GM19452 (cell line): Measurements from ENCODE around the gene CMTM7.
"Not testable (repeated sequence)": the region's sequence is repeated elsewhere in the genome, so short reads cannot be mapped to it uniquely, and the experiment has no call there.

Source experiments
- ATAC-seq: cut with Tn5 transposase; IDR thresholded peaks from one replicate; pipeline ENCODE4 v1.9.1; 2021; ENCODE audit not compliant: unreplicated experiment

Gene CMTM7

DNA sequence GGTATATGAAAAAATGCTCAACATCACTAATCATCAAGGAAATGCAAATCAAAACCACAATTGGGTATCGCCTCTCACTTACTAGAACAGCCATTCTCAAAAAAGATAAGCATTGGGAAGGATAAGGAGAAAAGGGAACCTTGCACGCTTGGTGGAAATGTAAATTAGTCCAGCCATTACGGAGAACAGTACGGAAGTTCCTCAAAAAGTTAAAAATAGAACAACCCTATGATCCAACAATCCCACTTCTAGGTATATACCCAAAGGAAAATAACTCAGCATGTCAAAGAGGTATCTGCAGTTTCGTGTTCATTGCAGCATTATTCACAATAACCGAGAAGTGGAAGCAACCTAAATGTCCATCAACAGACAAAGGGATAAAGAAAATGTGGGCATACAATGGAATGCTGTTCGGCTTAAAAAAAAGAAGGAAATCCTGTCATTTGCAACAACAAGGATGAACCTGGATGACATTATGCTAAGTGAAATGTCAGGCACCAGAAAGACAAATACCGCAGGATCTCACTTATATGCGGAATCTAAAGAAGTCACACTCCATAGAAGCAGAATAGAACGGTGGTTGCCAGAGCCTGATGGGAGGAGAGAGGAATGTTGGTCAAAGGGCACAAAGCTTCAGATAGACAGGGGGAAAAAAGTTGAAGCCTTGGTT lies 11.7 kb upstream of the CMTM7 start:
- ATAC-seq = no peak

- no peak for ATAC-seq
These were observed 9.7 kb upstream of the CMTM7 start for GRCh38 chr3:32381922-32382321.

DNA sequence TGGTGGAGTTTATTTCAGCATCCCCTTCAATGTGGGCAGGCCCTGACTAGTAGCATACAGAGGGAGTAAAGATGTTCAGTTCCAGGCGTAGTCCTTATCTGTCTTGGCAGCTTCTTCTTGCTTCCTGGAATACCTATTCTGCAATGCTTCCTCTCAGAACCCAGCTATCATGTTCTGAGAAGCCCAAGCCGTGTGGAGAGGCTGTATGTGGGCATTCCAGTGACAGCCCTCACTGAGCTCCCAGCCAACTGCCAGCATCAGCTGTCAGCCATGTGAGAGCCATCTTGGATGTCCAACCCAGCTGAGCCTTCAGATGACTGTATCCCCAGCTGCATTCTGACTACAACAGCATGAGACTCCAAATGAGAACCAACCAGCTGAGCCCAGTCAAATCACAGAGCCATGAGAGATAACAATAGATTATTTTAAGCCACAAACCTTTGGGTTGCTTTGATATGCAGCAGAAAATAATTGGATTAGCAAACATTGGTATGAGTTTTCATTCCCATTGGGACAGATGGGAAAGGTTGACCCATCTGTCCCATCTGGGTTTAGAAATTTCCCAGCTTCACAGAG lies 8.4 kb upstream of the CMTM7 start:
- ATAC-seq = no peak

- no peak for ATAC-seq
These were observed 6.7 kb upstream of the CMTM7 start for GRCh38 chr3:32384938-32385337.

GRCh38 chr3:32387512-32387911 lies 4.1 kb upstream of the CMTM7 start:
- no peak for ATAC-seq

DNA sequence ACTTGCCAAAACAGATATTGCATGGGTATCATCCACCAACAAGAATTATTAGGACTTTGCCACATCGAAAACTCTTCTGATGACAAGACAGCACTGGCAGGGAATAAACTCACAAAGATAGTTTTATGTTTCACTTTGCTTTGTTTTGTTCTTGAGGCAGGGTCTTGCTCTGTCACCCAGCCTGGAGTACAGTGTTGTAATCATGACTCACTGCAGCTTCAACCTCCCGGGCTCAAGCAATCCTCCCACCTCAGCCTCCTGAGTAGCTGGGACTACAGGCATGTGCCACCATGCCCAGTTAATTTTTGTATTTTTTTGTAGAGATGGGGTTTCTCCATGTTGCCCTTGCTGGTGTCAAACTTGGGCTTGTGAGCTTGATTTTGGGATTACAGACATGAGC lies 2.1 kb upstream of the CMTM7 start:
- not testable (repeated sequence) for ATAC-seq

- no peak for ATAC-seq
These were observed 1.1 kb downstream of the CMTM7 start for GRCh38 chr3:32392536-32393302.

DNA sequence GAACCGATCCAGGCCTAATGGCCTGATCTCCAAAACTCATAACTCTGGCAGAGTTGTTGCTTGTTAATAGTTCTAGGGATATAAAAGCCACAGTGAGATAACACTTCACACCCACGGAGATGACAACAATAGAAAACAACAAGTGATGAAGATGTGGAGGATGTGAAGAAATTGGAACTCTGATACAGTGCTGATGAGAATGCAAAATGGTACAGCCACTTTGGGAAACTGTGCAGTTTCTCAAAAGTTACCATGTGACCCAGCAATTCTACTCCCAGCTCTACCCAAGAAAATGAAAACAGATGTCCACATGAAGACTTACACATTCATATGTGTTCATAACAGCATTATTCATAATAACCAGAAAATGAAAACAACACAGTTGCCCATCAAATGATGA lies 3.8 kb downstream of the CMTM7 start:
- ATAC-seq = no peak

DNA sequence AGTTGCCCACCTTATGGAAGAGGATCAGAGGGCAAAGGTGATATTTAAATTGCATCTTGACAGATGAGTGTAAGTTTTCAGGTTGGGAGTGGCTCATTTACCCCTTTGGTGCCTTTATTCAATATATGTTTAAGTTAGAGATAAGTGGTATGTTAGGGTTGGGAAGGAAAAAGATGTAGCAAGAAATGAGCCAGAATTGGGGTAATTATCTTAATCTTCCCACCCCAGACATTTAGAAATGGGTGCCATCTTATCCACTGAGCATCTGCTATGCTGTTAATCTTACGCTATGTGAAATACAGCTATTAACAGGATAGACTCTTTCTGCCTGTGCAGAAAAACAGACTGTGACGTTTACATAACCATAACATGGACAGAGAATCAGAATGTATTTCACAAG lies 6.3 kb downstream of the CMTM7 start:
- ATAC-seq = no peak

DNA sequence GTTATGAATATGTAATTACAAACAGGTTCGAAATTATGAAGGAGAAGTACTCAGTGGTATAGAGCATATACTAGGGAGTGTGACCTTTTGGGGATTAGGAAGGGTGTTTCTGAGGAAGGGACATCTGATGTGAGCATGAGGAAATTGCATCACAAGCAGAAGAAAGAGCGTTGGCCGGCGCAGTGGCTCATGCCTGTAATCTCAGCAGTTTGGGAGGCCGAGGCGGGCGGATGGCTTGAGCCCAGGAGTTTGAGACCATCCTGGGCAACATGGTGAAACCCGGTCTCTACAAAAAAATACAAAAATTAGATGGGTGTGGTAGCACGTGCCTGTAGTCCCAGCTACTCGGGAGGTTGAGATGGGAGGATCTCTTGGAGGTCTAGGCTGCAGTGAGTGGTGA lies 6.9 kb downstream of the CMTM7 start:
- no peak for ATAC-seq

DNA sequence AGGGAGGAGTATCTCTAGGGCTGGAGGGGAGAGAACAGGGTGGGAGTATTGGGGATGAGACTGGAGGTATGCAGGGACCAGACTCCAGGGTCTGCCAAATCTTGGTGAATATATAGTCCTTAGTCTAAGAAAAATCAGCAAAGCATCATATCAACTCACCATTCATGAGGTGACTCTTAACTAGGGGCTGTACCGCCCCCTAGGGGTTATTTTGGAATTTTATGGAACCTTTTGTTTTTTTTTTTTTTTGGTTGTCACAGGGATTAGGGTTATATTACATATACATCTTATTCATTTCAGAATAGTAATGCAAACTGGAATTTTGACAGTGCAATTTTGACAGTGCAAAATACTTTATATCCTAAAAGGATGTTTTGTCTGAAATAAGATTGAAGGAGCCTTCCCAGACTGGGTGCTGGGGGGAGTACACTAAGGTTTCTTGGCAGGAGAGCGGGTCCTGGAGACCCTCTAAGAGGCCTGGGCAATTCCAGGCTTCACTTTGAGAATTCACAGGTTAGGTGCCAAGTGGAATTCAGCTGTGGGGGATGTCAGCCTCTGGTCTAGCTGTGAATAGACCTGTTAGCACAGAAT lies 7.5 kb downstream of the CMTM7 start:
- no peak for ATAC-seq

GRCh38 chr3:32401126-32401525 lies 9.5 kb downstream of the CMTM7 start:
- peak; percentile 8 for ATAC-seq

- ATAC-seq = peak; percentile 67
These were observed 10.0 kb downstream of the CMTM7 start for GRCh38 chr3:32401556-32402081.

DNA sequence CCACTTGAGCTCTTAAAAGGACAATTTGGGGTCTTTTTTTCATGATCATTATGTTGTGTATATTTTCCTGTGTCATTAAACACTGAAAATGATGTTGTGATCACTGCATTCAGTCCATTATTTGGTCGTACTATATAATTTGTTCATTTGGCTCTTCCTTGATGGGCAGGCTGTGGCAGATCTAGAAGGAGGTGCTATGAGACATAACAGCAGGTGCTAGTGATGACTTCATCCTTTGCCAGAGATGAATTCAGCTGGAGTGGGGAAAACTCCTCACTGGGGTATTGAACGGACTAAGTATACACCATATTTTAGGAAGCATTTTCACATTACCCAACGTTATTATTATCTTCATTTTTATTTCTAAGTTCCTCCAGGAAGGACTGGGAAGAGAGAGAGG lies 12.0 kb downstream of the CMTM7 start:
- no peak for ATAC-seq

- ATAC-seq = no peak
These were observed 13.1 kb downstream of the CMTM7 start for GRCh38 chr3:32404714-32405113.

DNA sequence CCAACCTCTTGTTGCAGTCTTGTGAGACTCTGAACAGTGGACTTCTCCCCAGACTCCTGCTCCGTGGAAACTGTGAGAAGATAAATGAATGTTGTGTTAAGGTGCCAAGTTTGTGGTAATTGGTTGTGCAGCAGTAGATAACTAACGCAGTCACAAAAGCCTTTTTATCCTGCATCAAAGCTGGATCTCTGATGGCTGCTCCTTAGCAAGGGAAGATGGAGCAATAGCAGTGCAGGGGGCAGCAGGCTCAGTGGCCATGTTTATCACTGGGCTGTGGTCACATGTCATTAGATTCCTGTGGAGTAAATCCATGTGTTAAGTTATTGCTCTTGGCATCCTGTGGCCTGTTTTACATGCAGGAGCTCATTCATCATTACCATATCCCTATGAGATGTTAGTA lies 13.5 kb downstream of the CMTM7 start:
- ATAC-seq = no peak

DNA sequence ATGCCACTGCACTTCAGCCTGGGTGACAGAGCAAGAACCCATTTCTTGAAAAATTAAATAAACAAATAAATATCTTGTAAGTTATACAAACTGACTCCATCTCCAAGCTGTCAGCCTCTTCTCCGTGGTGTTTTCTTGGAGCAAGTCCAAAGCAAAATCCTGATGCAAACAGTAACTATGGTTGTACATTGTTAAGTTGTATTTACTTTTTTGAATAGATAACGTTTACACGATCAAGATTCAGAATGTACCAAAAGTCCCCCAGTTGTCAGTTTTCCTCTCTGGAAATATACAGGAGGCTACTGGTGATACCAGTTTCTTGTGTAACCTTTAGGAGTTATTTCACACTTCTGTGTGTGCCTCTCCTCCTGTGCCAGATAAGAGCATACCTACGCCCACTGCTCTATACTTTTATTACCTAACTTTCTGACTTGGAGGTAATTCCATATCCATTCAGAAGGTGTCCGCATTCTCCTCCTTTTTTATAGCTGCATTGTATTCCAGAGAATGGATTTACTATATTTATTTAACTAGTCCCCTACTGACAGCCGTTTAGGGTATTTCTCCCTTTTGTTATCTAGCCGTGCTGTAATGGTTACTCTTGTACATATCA lies 14.2 kb downstream of the CMTM7 start:
- no peak for ATAC-seq

- no peak for ATAC-seq
These were observed 15.1 kb downstream of the CMTM7 start for GRCh38 chr3:32406486-32407408.

DNA sequence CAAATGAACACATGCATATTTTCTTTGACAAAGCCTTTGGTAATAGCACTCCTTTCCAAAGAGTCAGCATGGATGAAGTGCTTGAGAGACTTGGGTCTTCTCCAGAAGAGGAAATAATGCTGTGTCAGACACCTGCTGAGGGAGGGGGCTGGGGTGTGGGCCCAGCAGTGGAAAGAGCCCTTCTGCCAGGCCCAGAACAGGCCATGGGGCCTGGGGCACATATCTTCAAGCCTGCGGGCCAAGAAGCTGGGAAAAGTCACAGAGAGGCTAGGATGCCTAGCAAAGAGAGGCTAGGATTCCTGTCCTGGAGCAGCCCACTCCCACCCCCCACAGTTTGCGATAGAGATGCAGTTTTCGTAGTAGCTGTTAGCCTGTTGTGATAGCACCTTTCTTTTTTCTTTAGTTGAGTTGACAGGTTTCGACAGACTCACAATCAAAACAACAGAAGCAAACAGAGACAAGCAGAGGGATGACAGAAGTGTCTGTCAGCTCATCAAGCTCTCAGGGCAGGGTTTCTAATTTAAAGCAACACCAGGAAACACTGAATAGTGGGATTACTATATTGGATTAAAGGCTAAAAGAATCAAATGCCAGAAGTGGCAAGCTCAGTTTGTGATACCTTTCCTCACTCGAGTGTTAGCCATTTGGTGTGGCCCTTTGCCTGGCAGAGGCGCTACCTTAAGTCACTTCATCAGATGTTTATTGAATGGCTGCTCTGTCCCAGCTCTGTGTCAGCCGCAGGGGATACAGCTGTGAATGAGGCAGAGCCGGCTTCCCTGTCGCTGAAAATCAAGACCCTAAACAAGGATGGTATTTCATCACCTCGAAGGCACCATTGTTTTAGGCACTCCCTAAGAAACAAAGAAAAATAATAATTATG lies 19.0 kb downstream of the CMTM7 start:
- no peak for ATAC-seq
